Measurements from ENCODE around the gene DMD. TPM values are rescaled to one million over a fixed set of nuclear protein-coding genes. Genes with fewer than 3 reads are reported as not detected.

DMD gene
- total RNA-seq, 5 donors from 2014 or later (not counting 1 experiment from before 2014, with no cell fraction given), result 0.73 to 1.6 (median 0.88) TPM; not detected in 1

GRCh38 chrX:31298916-31299315 lies 1912.4 kb downstream of the DMD start:
- DNase-seq, result no peak
- Mint-ChIP-seq H3K36me3 (no peaks in the 10 kb centered on the region), H3K9me3 (peaks cover 0 to 9% (median 2%) of the 10 kb centered on the region in 3 donors), H3K27ac (no peak overlapping the region), H3K4me3 (no peak overlapping the region), H3K27me3 (peaks cover 0 to 9% of the 10 kb centered on the region in 2 donors), H3K4me1 (no peaks in the 10 kb centered on the region)
- Histone ChIP-seq H3K9me3 (no peaks in the 10 kb centered on the region), H3K27ac (ENCODE audit: low read length) (no peak overlapping the region), H3K27me3 (replicated peaks in 1 of 2; ENCODE audit: control insufficient read depth in 2 of 2, extremely low read depth in 1 of 2, insufficient read depth in 2 of 2, low read length in 1 of 2) (no peaks in the 10 kb centered on the region), H3K4me1 (ENCODE audit: control insufficient read depth in 1 of 2, extremely low read depth in 1 of 2, insufficient read depth in 2 of 2, low read length in 2 of 2) (no peaks in the 10 kb centered on the region), H3K36me3 (ENCODE audit: control insufficient read depth in 2 of 2, extremely low read depth in 1 of 2, insufficient read depth in 1 of 2, low read length in 1 of 2) (no peaks in the 10 kb centered on the region), H3K4me3 (ENCODE audit: control insufficient read depth in 1 of 2, extremely low read depth in 1 of 2, low read length in 1 of 2) (no peak overlapping the region)
- ChIA-PET CTCF (no interaction called here), POLR2A (no interaction called here)
- whole genome bisulfite sequencing (ENCODE audit: insufficient coverage), result no CpG with 5 or more reads among the region's 4 CpGs
- no peak for ATAC-seq (replicated peaks in 1 of 4)

- ATAC-seq (replicated peaks in 1 of 4) (no peak), DNase-seq (no peak)
- Histone ChIP-seq H3K4me1 (ENCODE audit: control insufficient read depth in 1 of 2, extremely low read depth in 1 of 2, insufficient read depth in 2 of 2, low read length in 2 of 2) (no peaks in the 10 kb centered on the region), H3K27me3 (replicated peaks in 1 of 2; ENCODE audit: control insufficient read depth in 2 of 2, extremely low read depth in 1 of 2, insufficient read depth in 2 of 2, low read length in 1 of 2) (no peaks in the 10 kb centered on the region), H3K9me3 (no peaks in the 10 kb centered on the region), H3K4me3 (ENCODE audit: control insufficient read depth in 1 of 2, extremely low read depth in 1 of 2, low read length in 1 of 2) (no peak overlapping the region), H3K36me3 (ENCODE audit: control insufficient read depth in 2 of 2, extremely low read depth in 1 of 2, insufficient read depth in 1 of 2, low read length in 1 of 2) (no peaks in the 10 kb centered on the region), H3K27ac (ENCODE audit: low read length) (no peak overlapping the region)
- CTCF ChIA-PET, result no interaction called here
- Mint-ChIP-seq H3K4me3 (no peak overlapping the region), H3K27me3 (peaks cover 0 to 9% of the 10 kb centered on the region in 2 donors), H3K9me3 (peaks cover 0 to 9% (median 2%) of the 10 kb centered on the region in 3 donors), H3K27ac (no peak overlapping the region), H3K36me3 (no peaks in the 10 kb centered on the region), H3K4me1 (no peaks in the 10 kb centered on the region)
- POLR2A ChIA-PET, result no interaction called here
Observed at GRCh38 chrX:31297881-31298280, 1913.5 kb downstream of the DMD start.

GRCh38 chrX:31294475-31294874 lies 1916.9 kb downstream of the DMD start:
- Mint-ChIP-seq H3K27me3 (peaks cover 0 to 9% of the 10 kb centered on the region in 2 donors), H3K27ac (no peak overlapping the region), H3K9me3 (no peaks in the 10 kb centered on the region), H3K36me3 (no peaks in the 10 kb centered on the region), H3K4me1 (no peaks in the 10 kb centered on the region), H3K4me3 (no peak overlapping the region)
- H3K36me3 ChIP-seq (ENCODE audit: control insufficient read depth in 2 of 2, extremely low read depth in 1 of 2, insufficient read depth in 1 of 2, low read length in 1 of 2), result no peaks in the 10 kb centered on the region
- ATAC-seq (replicated peaks in 1 of 4) (no peak), DNase-seq (no peak)
- no peak overlapping the region for H3K27ac ChIP-seq (ENCODE audit: low read length)
- no peaks in the 10 kb centered on the region for H3K4me1 ChIP-seq (ENCODE audit: control insufficient read depth in 1 of 2, extremely low read depth in 1 of 2, insufficient read depth in 2 of 2, low read length in 2 of 2)
- H3K9me3 ChIP-seq, result no peaks in the 10 kb centered on the region
- ChIA-PET CTCF (no interaction called here), POLR2A (no interaction called here)
- WGBS (ENCODE audit: insufficient coverage), result no CpG with 5 or more reads among the region's 3 CpGs
- no peaks in the 10 kb centered on the region for H3K27me3 ChIP-seq (replicated peaks in 1 of 2; ENCODE audit: control insufficient read depth in 2 of 2, extremely low read depth in 1 of 2, insufficient read depth in 2 of 2, low read length in 1 of 2)
- no peak overlapping the region for H3K4me3 ChIP-seq (ENCODE audit: control insufficient read depth in 1 of 2, extremely low read depth in 1 of 2, low read length in 1 of 2)

GRCh38 chrX:31293409-31293808 lies 1917.9 kb downstream of the DMD start:
- no CpG with 5 or more reads among the region's 6 CpGs for WGBS (ENCODE audit: insufficient coverage)
- Mint-ChIP-seq H3K4me1 (no peaks in the 10 kb centered on the region), H3K27ac (no peak overlapping the region), H3K9me3 (no peaks in the 10 kb centered on the region), H3K4me3 (no peak overlapping the region), H3K27me3 (peaks cover 0 to 3% of the 10 kb centered on the region in 2 donors), H3K36me3 (no peaks in the 10 kb centered on the region)
- no peak for ATAC-seq (replicated peaks in 1 of 4)
- no peak overlapping the region for H3K4me3 ChIP-seq (ENCODE audit: control insufficient read depth in 1 of 2, extremely low read depth in 1 of 2, low read length in 1 of 2)
- DNase-seq, result no peak
- H3K4me1 ChIP-seq (ENCODE audit: control insufficient read depth in 1 of 2, extremely low read depth in 1 of 2, insufficient read depth in 2 of 2, low read length in 2 of 2), result no peaks in the 10 kb centered on the region
- H3K36me3 ChIP-seq (ENCODE audit: control insufficient read depth in 2 of 2, extremely low read depth in 1 of 2, insufficient read depth in 1 of 2, low read length in 1 of 2), result no peaks in the 10 kb centered on the region
- no peak overlapping the region for H3K27ac ChIP-seq (ENCODE audit: low read length)
- H3K27me3 ChIP-seq (replicated peaks in 1 of 2; ENCODE audit: control insufficient read depth in 2 of 2, extremely low read depth in 1 of 2, insufficient read depth in 2 of 2, low read length in 1 of 2), result no peaks in the 10 kb centered on the region
- POLR2A ChIA-PET, result no interaction called here
- H3K9me3 ChIP-seq, result no peaks in the 10 kb centered on the region
- CTCF ChIA-PET, result no interaction called here

- ATAC-seq (replicated peaks in 1 of 4), result no peak
- Histone ChIP-seq H3K36me3 (ENCODE audit: control insufficient read depth in 2 of 2, extremely low read depth in 1 of 2, insufficient read depth in 1 of 2, low read length in 1 of 2) (no peaks in the 10 kb centered on the region), H3K27me3 (replicated peaks in 1 of 2; ENCODE audit: control insufficient read depth in 2 of 2, extremely low read depth in 1 of 2, insufficient read depth in 2 of 2, low read length in 1 of 2) (no peaks in the 10 kb centered on the region)
Observed at GRCh38 chrX:31291131-31291530, 1920.2 kb downstream of the DMD start.

GRCh38 chrX:31287861-31288260 lies 1923.5 kb downstream of the DMD start:
- H3K27ac Mint-ChIP-seq, result no peak overlapping the region
- no peaks in the 10 kb centered on the region for H3K4me1 Mint-ChIP-seq
- H3K27ac ChIP-seq (ENCODE audit: low read length), result no peak overlapping the region
- H3K27me3 ChIP-seq (replicated peaks in 1 of 2; ENCODE audit: control insufficient read depth in 2 of 2, extremely low read depth in 1 of 2, insufficient read depth in 2 of 2, low read length in 1 of 2), result no peaks in the 10 kb centered on the region
- H3K4me3 Mint-ChIP-seq, result no peak overlapping the region
- no CpG with 5 or more reads among the region's 4 CpGs for WGBS (ENCODE audit: insufficient coverage)
- no peak for ATAC-seq (replicated peaks in 1 of 4)
- DNase-seq, result no peak
- H3K4me1 ChIP-seq (ENCODE audit: control insufficient read depth in 1 of 2, extremely low read depth in 1 of 2, insufficient read depth in 2 of 2, low read length in 2 of 2), result no peaks in the 10 kb centered on the region
- ChIA-PET CTCF (no interaction called here), POLR2A (no interaction called here)
- peaks cover 2 to 12% of the 10 kb centered on the region in 2 donors for H3K27me3 Mint-ChIP-seq
- no peak overlapping the region for H3K4me3 ChIP-seq (ENCODE audit: control insufficient read depth in 1 of 2, extremely low read depth in 1 of 2, low read length in 1 of 2)
- H3K9me3 ChIP-seq, result no peaks in the 10 kb centered on the region
- no peaks in the 10 kb centered on the region for H3K9me3 Mint-ChIP-seq
- no peaks in the 10 kb centered on the region for H3K36me3 ChIP-seq (ENCODE audit: control insufficient read depth in 2 of 2, extremely low read depth in 1 of 2, insufficient read depth in 1 of 2, low read length in 1 of 2)
- no peaks in the 10 kb centered on the region for H3K36me3 Mint-ChIP-seq

More at GRCh38 chrX:31291131-31291530, 1920.2 kb downstream of the DMD start:
- H3K27me3 Mint-ChIP-seq, result peaks cover 0 to 7% of the 10 kb centered on the region in 2 donors
- no peak overlapping the region for H3K27ac Mint-ChIP-seq
- ChIA-PET CTCF (no interaction called here), POLR2A (no interaction called here)
- no peak overlapping the region for H3K4me3 ChIP-seq (ENCODE audit: control insufficient read depth in 1 of 2, extremely low read depth in 1 of 2, low read length in 1 of 2)
- no peak overlapping the region for H3K27ac ChIP-seq (ENCODE audit: low read length)
- H3K4me1 Mint-ChIP-seq, result no peaks in the 10 kb centered on the region
- WGBS (ENCODE audit: insufficient coverage), result 100% methylated on average over 1 of the region's 5 CpGs
- no peak overlapping the region for H3K4me3 Mint-ChIP-seq
- no peaks in the 10 kb centered on the region for H3K36me3 Mint-ChIP-seq
- no peaks in the 10 kb centered on the region for H3K9me3 ChIP-seq
- no peaks in the 10 kb centered on the region for H3K9me3 Mint-ChIP-seq
- no peaks in the 10 kb centered on the region for H3K4me1 ChIP-seq (ENCODE audit: control insufficient read depth in 1 of 2, extremely low read depth in 1 of 2, insufficient read depth in 2 of 2, low read length in 2 of 2)
- DNase-seq, result no peak

GRCh38 chrX:31280580-31280979 lies 1930.8 kb downstream of the DMD start:
- H3K9me3 ChIP-seq, result no peaks in the 10 kb centered on the region
- Mint-ChIP-seq H3K9me3 (no peaks in the 10 kb centered on the region), H3K4me1 (no peaks in the 10 kb centered on the region), H3K27me3 (peaks cover 2 to 15% of the 10 kb centered on the region in 2 donors), H3K36me3 (no peaks in the 10 kb centered on the region), H3K27ac (no peak overlapping the region), H3K4me3 (no peak overlapping the region)
- H3K27me3 ChIP-seq (replicated peaks in 1 of 2; ENCODE audit: control insufficient read depth in 2 of 2, extremely low read depth in 1 of 2, insufficient read depth in 2 of 2, low read length in 1 of 2), result no peaks in the 10 kb centered on the region
- H3K36me3 ChIP-seq (ENCODE audit: control insufficient read depth in 2 of 2, extremely low read depth in 1 of 2, insufficient read depth in 1 of 2, low read length in 1 of 2), result no peaks in the 10 kb centered on the region
- WGBS (ENCODE audit: insufficient coverage), result no CpG with 5 or more reads among the region's 4 CpGs
- no peaks in the 10 kb centered on the region for H3K4me1 ChIP-seq (ENCODE audit: control insufficient read depth in 1 of 2, extremely low read depth in 1 of 2, insufficient read depth in 2 of 2, low read length in 2 of 2)
- ChIA-PET CTCF (no interaction called here), POLR2A (no interaction called here)
- ATAC-seq (replicated peaks in 1 of 4) (no peak), DNase-seq (no peak)
- no peak overlapping the region for H3K27ac ChIP-seq (ENCODE audit: low read length)
- no peak overlapping the region for H3K4me3 ChIP-seq (ENCODE audit: control insufficient read depth in 1 of 2, extremely low read depth in 1 of 2, low read length in 1 of 2)
